ENCODE results near the gene PHF19.

- TF ChIP-seq POLR2A (IDR thresholded peaks at IDR 0.05) (no peak), POLR2AphosphoS5 (IDR thresholded peaks at IDR 0.05; ENCODE audit: insufficient read depth in 1 of 2, low read depth in 1 of 2) (no peak)
- TF ChIP-seq, protein P1, sequence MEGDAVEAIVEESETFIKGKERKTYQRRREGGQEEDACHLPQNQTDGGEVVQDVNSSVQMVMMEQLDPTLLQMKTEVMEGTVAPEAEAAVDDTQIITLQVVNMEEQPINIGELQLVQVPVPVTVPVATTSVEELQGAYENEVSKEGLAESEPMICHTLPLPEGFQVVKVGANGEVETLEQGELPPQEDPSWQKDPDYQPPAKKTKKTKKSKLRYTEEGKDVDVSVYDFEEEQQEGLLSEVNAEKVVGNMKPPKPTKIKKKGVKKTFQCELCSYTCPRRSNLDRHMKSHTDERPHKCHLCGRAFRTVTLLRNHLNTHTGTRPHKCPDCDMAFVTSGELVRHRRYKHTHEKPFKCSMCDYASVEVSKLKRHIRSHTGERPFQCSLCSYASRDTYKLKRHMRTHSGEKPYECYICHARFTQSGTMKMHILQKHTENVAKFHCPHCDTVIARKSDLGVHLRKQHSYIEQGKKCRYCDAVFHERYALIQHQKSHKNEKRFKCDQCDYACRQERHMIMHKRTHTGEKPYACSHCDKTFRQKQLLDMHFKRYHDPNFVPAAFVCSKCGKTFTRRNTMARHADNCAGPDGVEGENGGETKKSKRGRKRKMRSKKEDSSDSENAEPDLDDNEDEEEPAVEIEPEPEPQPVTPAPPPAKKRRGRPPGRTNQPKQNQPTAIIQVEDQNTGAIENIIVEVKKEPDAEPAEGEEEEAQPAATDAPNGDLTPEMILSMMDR (IDR thresholded peaks at IDR 0.05), result no peak
These were observed 43.7 kb downstream of the PHF19 start for GRCh38 chr9:120833325-120833724.
